CD14-positive monocyte (primary cell): Measurements from ENCODE around the gene PECR. TPM values are rescaled to one million over a fixed set of nuclear protein-coding genes. Genes with fewer than 3 reads are reported as not detected.
"Not testable (repeated sequence)": the region's sequence is repeated elsewhere in the genome, so short reads cannot be mapped to it uniquely, and the experiment has no call there.

Experiments used
- DNase-seq, 3 donors: peaks; one replicate each; pipeline ENCODE4 v3.0.0-alpha.2; 2011 to 2022
- H2AFZ ChIP-seq: 2 replicates; pipeline ENCODE4 v1.6.0; 2012; ENCODE audit warnings: mild to moderate bottlenecking, low read depth, low read length, inconsistent platforms; ENCODE audit not compliant: insufficient read depth, poor library complexity, severe bottlenecking
- H3K27ac ChIP-seq, 2 donors: 1 replicate in 1 of 2; 2 replicates in 1 of 2; pipeline ENCODE4 v1.5.1; 2012 to 2013; ENCODE audit warnings: low read length in 2 of 2, control low read depth in 1 of 2, inconsistent platforms in 1 of 2, low read depth in 1 of 2, mild to moderate bottlenecking in 1 of 2
- H3K27me3 ChIP-seq, 2 donors: one replicate each; pipeline versions ENCODE4 v1.6.0 to v1.6.1; 2011 to 2013; ENCODE audit warnings: low read length in 2 of 2; ENCODE audit not compliant: control insufficient read depth in 2 of 2, insufficient read depth in 2 of 2
- H3K36me3 ChIP-seq, 2 donors: replicated peaks in 1 of 2; 1 replicate in 1 of 2; 2 replicates in 1 of 2; pipeline versions ENCODE4 v1.5.1 to v1.6.1; 2012 to 2013; ENCODE audit warnings: low read length in 2 of 2, control low read depth in 1 of 2, inconsistent platforms in 1 of 2, mild to moderate bottlenecking in 1 of 2; ENCODE audit not compliant: insufficient read depth in 2 of 2, control insufficient read depth in 1 of 2
- H3K4me1 ChIP-seq, 2 donors: 1 replicate in 1 of 2; 2 replicates in 1 of 2; pipeline versions ENCODE4 v1.5.1 to v1.6.1; 2012 to 2013; ENCODE audit warnings: low read length in 2 of 2, control low read depth in 1 of 2, inconsistent platforms in 1 of 2, mild to moderate bottlenecking in 1 of 2, moderate library complexity in 1 of 2; ENCODE audit not compliant: insufficient read depth in 2 of 2, control insufficient read depth in 1 of 2
- H3K4me2 ChIP-seq: replicated peaks from 2 replicates; pipeline ENCODE3; 2012; ENCODE audit warnings: low read length, moderate library complexity, mild to moderate bottlenecking; ENCODE audit not compliant: poor library complexity, severe bottlenecking; ENCODE audit errors: extremely low read depth
- H3K4me3 ChIP-seq, 3 experiments: fragments of 200-600 bp in 1 of 3; sonication (generic) in 1 of 3; replicated peaks in 1 of 3; 1 replicate in 2 of 3; 2 replicates in 1 of 3; pipeline ENCODE4 v1.5.1; 2011 to 2013; ENCODE audit warnings: low read length in 3 of 3, mild to moderate bottlenecking in 3 of 3, control low read depth in 2 of 3, low read depth in 2 of 3, inconsistent platforms in 1 of 3, moderate library complexity in 1 of 3
- H3K79me2 ChIP-seq: 2 replicates; pipeline ENCODE4 v1.6.0; 2012; ENCODE audit warnings: mild to moderate bottlenecking, control low read depth, inconsistent platforms, low read length, moderate library complexity; ENCODE audit not compliant: insufficient read depth
- H3K9ac ChIP-seq: 2 replicates; pipeline ENCODE4 v1.6.0; 2017; ENCODE audit warnings: low read length, mild to moderate bottlenecking; ENCODE audit not compliant: insufficient read depth, poor library complexity, severe bottlenecking
- H3K9me3 ChIP-seq, 2 donors: replicated peaks in 1 of 2; 1 replicate in 1 of 2; 2 replicates in 1 of 2; pipeline versions ENCODE4 v1.5.1 to v1.6.1; 2012 to 2013; ENCODE audit warnings: low read length in 2 of 2, control low read depth in 1 of 2; ENCODE audit not compliant: control insufficient read depth in 1 of 2, insufficient read depth in 1 of 2
- H4K20me1 ChIP-seq: 2 replicates; pipeline ENCODE4 v1.6.0; 2012; ENCODE audit warnings: mild to moderate bottlenecking, low read length, control low read depth, moderate library complexity; ENCODE audit not compliant: insufficient read depth
- H3K27ac Mint-ChIP-seq, 7 donors: one replicate each; pipeline ENCODE4 v1.8.0; 2020; ENCODE audit warnings: mild to moderate bottlenecking in 7 of 7, mixed read lengths in 7 of 7, moderate library complexity in 6 of 7, inconsistent platforms in 2 of 7
- H3K27me3 Mint-ChIP-seq, 3 donors: one replicate each; pipeline ENCODE4 v1.8.0; 2021 to 2022; ENCODE audit warnings: low read depth in 3 of 3, mild to moderate bottlenecking in 3 of 3, mixed read lengths in 3 of 3, moderate library complexity in 3 of 3, inconsistent platforms in 1 of 3
- H3K36me3 Mint-ChIP-seq, 2 donors: one replicate each; pipeline ENCODE4 v1.8.0; 2020; ENCODE audit warnings: mixed read lengths in 2 of 2, inconsistent platforms in 1 of 2, mild to moderate bottlenecking in 1 of 2
- H3K4me1 Mint-ChIP-seq: one replicate; pipeline ENCODE4 v1.8.0; 2020; ENCODE audit warnings: mild to moderate bottlenecking, mixed read lengths
- H3K4me3 Mint-ChIP-seq, 2 donors: one replicate each; pipeline ENCODE4 v1.8.0; 2020; ENCODE audit warnings: mild to moderate bottlenecking in 2 of 2, mixed read lengths in 2 of 2, moderate library complexity in 1 of 2
- H3K9me3 Mint-ChIP-seq, 7 donors: one replicate each; pipeline ENCODE4 v1.8.0; 2020 to 2022; ENCODE audit warnings: mixed read lengths in 7 of 7, mild to moderate bottlenecking in 6 of 7, moderate library complexity in 6 of 7, inconsistent platforms in 2 of 7
- WGBS: methylation state at CpG from one replicate; pipeline ENCODE4 v1.1.5; 2013; ENCODE audit warnings: missing lambda C conversion rate; ENCODE audit not compliant: insufficient coverage; 5-methylcytosine and 5-hydroxymethylcytosine counted together
- intact Hi-C, 2 donors: fragments of 100-400 bp; cut with micrococcal nuclease; formaldehyde crosslinking; loops; one replicate each; pipeline versions ENCODE4 v1.15.0 to v1.15.1; 2023
- polyA plus RNA-seq, 3 donors: library from polyadenylated mRNA; depleted of rRNA in 1 of 3; unstranded in 2 of 3; stranded (reverse) in 1 of 3; fragments of 300-500 nt in 2 of 3; fragments of >200 nt in 1 of 3; fragmentation: Illumina TruSeq in 2 of 3; gene quantifications; 1 replicate in 2 of 3; 2 replicates in 1 of 3; pipeline ENCODE4 v1.2.3, GENCODE V29; 2012 to 2021
- TF ChIP-seq, protein P1 (sequence below): fragments of 200-600 bp; IDR thresholded peaks from one replicate; pipeline ENCODE4 v1.8.0; 2022; ENCODE audit warnings: antibody characterized with exemption, mild to moderate bottlenecking

Gene PECR
- polyA plus RNA-seq, 3 donors = 7.4 to 16.9 (median 12.3) TPM

DNA sequence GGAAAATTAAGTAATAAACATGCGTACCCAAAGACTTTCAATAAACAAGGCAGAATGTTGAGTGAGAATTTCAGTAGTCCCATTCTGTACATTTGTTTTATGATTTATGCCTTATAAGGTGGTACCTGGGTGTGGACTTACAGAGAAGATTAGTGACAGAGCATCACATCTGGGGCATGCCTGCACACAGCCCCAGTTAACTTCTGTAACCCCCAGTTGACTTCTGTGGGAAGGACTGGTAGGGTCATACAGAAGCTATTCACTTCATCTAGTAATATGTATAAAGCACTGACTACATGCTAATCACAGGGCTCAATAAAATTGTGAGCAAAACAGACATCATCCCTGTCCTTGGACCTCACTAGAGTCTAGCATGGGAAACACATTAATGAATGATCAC is 84.4 kb downstream of the PECR start:
- no CpG with 5 or more reads among the region's 1 CpG for WGBS
- no peaks in the 10 kb centered on the region for H4K20me1 ChIP-seq
- no peak overlapping the region for H3K4me2 ChIP-seq
- peaks cover 10% of the 10 kb centered on the region for H3K4me1 Mint-ChIP-seq
- peaks cover 0 to 8% of the 10 kb centered on the region in 2 donors for H3K36me3 ChIP-seq
- no peak overlapping the region for H3K9ac ChIP-seq
- TF ChIP-seq, protein P1, sequence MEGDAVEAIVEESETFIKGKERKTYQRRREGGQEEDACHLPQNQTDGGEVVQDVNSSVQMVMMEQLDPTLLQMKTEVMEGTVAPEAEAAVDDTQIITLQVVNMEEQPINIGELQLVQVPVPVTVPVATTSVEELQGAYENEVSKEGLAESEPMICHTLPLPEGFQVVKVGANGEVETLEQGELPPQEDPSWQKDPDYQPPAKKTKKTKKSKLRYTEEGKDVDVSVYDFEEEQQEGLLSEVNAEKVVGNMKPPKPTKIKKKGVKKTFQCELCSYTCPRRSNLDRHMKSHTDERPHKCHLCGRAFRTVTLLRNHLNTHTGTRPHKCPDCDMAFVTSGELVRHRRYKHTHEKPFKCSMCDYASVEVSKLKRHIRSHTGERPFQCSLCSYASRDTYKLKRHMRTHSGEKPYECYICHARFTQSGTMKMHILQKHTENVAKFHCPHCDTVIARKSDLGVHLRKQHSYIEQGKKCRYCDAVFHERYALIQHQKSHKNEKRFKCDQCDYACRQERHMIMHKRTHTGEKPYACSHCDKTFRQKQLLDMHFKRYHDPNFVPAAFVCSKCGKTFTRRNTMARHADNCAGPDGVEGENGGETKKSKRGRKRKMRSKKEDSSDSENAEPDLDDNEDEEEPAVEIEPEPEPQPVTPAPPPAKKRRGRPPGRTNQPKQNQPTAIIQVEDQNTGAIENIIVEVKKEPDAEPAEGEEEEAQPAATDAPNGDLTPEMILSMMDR = no peak
- H3K9me3 ChIP-seq = no peaks in the 10 kb centered on the region
- H3K27me3 ChIP-seq = no peaks in the 10 kb centered on the region
- no peak overlapping the region for H3K4me3 ChIP-seq
- DNase-seq = no peak
- no peak overlapping the region for H3K27ac Mint-ChIP-seq
- H3K27ac ChIP-seq = no peak overlapping the region
- H3K4me1 ChIP-seq = peaks cover 2 to 5% of the 10 kb centered on the region in 2 donors
- no peaks in the 10 kb centered on the region for H3K27me3 Mint-ChIP-seq
- intact Hi-C loops = no loop called here
- no peak overlapping the region for H3K4me3 Mint-ChIP-seq
- H3K79me2 ChIP-seq = no peaks in the 10 kb centered on the region
- peaks cover 0 to 4% (median 1%) of the 10 kb centered on the region in 7 donors for H3K9me3 Mint-ChIP-seq
- H3K36me3 Mint-ChIP-seq = peaks cover 19 to 24% of the 10 kb centered on the region in 2 donors
- H2AFZ ChIP-seq = no peak overlapping the region

DNA sequence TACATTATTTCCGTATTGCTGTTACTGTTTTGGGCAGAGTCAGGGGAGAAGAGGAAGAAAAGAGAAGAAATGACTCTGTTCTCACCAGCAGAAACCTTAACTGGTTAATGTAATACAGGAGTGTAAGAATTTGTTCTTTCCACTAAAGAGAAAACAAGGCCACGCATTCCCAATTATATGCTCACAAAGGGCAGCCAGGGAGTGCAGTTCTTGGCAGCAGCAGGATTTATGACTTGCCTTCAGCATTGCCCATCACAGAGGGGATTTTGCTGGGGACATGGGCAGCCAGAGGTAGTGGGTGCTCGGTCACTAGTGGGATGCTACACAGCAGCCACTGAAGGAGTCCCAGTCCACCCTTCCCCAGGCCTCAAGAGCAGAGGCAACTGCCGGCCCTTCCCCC is 86.7 kb downstream of the PECR start:
- no peak overlapping the region for H3K4me2 ChIP-seq
- no CpG with 5 or more reads among the region's 4 CpGs for WGBS
- Mint-ChIP-seq H3K4me3 (no peak overlapping the region), H3K9me3 (peaks cover 9 to 21% (median 16%) of the 10 kb centered on the region in 7 donors), H3K27me3 (no peaks in the 10 kb centered on the region), H3K4me1 (peaks cover 9% of the 10 kb centered on the region), H3K27ac (no peak overlapping the region), H3K36me3 (peaks cover 29 to 36% of the 10 kb centered on the region in 2 donors)
- H3K36me3 ChIP-seq = peaks cover 0 to 8% of the 10 kb centered on the region in 2 donors
- H3K27ac ChIP-seq = no peak overlapping the region
- H3K79me2 ChIP-seq = no peaks in the 10 kb centered on the region
- no peak overlapping the region for H2AFZ ChIP-seq
- H3K4me1 ChIP-seq = peaks cover 2 to 5% of the 10 kb centered on the region in 2 donors
- DNase-seq = no peak
- intact Hi-C loops = no loop called here
- H3K4me3 ChIP-seq = no peak overlapping the region
- no peaks in the 10 kb centered on the region for H3K27me3 ChIP-seq
- no peaks in the 10 kb centered on the region for H4K20me1 ChIP-seq
- H3K9ac ChIP-seq = no peak overlapping the region
- no peaks in the 10 kb centered on the region for H3K9me3 ChIP-seq
- TF ChIP-seq, protein P1 = no peak

DNA sequence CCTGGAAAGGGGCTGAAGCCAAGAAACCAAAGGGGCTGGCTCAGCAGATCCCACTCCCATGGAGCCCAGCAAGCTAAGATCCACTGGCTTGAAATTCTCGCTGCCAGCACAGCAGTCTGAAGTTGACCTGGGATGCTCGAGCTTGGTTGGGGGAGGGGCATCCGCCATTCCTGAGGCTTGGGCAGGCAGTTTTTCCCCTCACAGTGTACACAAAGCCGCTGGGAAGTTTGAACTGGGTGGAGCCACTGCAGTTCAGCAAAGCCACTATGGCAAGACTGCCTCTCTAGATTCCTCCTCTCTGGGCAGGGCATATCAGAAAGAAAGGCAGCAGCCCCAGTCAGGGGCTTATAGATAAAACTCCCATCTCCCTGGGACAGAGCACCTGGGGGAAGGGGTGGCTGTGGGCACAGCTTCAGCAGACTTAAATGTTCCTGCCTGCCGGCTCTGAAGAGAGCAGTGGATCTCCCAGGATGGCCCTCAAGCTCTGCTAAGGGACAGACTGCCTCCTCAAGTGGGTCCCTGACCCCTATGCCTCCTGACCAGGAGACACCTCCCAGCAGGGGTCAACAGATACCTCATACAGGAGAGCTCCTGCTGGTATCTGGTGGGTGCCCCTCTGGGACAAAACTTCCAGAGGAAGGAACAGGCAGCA is 92.9 kb downstream of the PECR start:
- H4K20me1 ChIP-seq, H3K4me3 Mint-ChIP-seq, H3K27me3 ChIP-seq, H3K27ac Mint-ChIP-seq, DNase-seq, H3K79me2 ChIP-seq, H3K4me1 Mint-ChIP-seq, H3K36me3 ChIP-seq, H3K9ac ChIP-seq, H3K4me2 ChIP-seq, H2AFZ ChIP-seq, H3K4me1 ChIP-seq, intact Hi-C loops, H3K4me3 ChIP-seq, H3K27me3 Mint-ChIP-seq, H3K27ac ChIP-seq: not testable (repeated sequence)
- H3K9me3 ChIP-seq = peaks cover 0 to 18% of the 10 kb centered on the region in 2 donors
- Mint-ChIP-seq H3K9me3 (peaks cover 26 to 53% (median 34%) of the 10 kb centered on the region in 7 donors), H3K36me3 (peaks cover 32 to 40% of the 10 kb centered on the region in 2 donors)
- WGBS = 80% methylated on average over 3 of the region's 5 CpGs
